A673 (cell line): Measurements from ENCODE around the gene SH3RF3. TPM values are rescaled to one million over a fixed set of nuclear protein-coding genes. Genes with fewer than 3 reads are reported as not detected.
A peak's percentile ranks its signal among the peaks of the same experiment; 100 is the strongest.

Source experiments
- BruUV-seq: library from RNA; stranded (reverse); fragments of 400-500 nt; replicated peaks from 2 replicates; lab custom pipeline; 2021; lab: Mats Ljungman, UMichigan
- CTCF ChIA-PET: fragments of 300-600 bp; sonication (Branson Sonifier 250); formaldehyde crosslinking; loops from one replicate; lab custom pipeline; 2022; ENCODE audit warnings: antibody characterized with exemption; lab: Charles Lee
- POLR2A ChIA-PET: fragments of 300-600 bp; sonication (Branson Sonifier 250); formaldehyde crosslinking; loops from one replicate; lab custom pipeline; 2022; ENCODE audit warnings: antibody characterized with exemption; ENCODE audit not compliant: low non-redundant PET; lab: Charles Lee
- DNase-seq: peaks from one replicate; pipeline ENCODE4 v3.0.0-alpha.2; 2015; ENCODE audit warnings: low spot score
- H3K27ac ChIP-seq: fragments of 200-600 bp; sonication (generic); 2 replicates; pipeline ENCODE4 v1.5.1; 2016; ENCODE audit warnings: mixed run types, low read depth, mild to moderate bottlenecking, mixed read lengths, antibody characterized with exemption, low read length; ENCODE audit not compliant: poor library complexity, severe bottlenecking
- H3K27me3 ChIP-seq: fragments of 200-600 bp; sonication (generic); replicated peaks from 2 replicates; pipeline ENCODE4 v1.6.1; 2017; ENCODE audit warnings: mixed run types, low read depth, mild to moderate bottlenecking, mixed read lengths, antibody characterized with exemption, low read length; ENCODE audit not compliant: insufficient read depth, poor library complexity
- H3K36me3 ChIP-seq: fragments of 200-600 bp; sonication (generic); 2 replicates; pipeline ENCODE4 v1.6.1; 2016; ENCODE audit warnings: mixed run types, mild to moderate bottlenecking, mixed read lengths, antibody characterized with exemption, low read length; ENCODE audit not compliant: insufficient read depth, poor library complexity, severe bottlenecking
- H3K4me1 ChIP-seq: fragments of 200-600 bp; sonication (generic); 2 replicates; pipeline ENCODE4 v1.6.1; 2017; ENCODE audit warnings: mixed run types, mild to moderate bottlenecking, mixed read lengths, antibody characterized with exemption, low read length; ENCODE audit not compliant: insufficient read depth, poor library complexity, severe bottlenecking
- H3K4me3 ChIP-seq: fragments of 200-600 bp; sonication (generic); 2 replicates; pipeline ENCODE4 v1.5.1; 2016; ENCODE audit warnings: low read depth, mixed run types, mild to moderate bottlenecking, mixed read lengths, low read length; ENCODE audit not compliant: poor library complexity, severe bottlenecking
- H3K9me3 ChIP-seq: fragments of 200-600 bp; sonication (generic); 2 replicates; pipeline ENCODE4 v1.6.1; 2016; ENCODE audit warnings: mixed run types, low read depth, mild to moderate bottlenecking, mixed read lengths, antibody characterized with exemption, low read length; ENCODE audit not compliant: poor library complexity, severe bottlenecking
- EZH2 ChIP-seq: fragments of 200-600 bp; sonication (generic); IDR thresholded peaks from 2 replicates; pipeline ENCODE4 v1.6.1; 2017; ENCODE audit warnings: borderline replicate concordance, low read depth, mild to moderate bottlenecking, mixed read lengths, antibody characterized with exemption, low read length; ENCODE audit not compliant: poor library complexity, severe bottlenecking
- intact Hi-C: fragments of 100-400 bp; cut with micrococcal nuclease; formaldehyde crosslinking; loops from one replicate; pipeline ENCODE4 v1.10.0; 2022; ENCODE audit not compliant: unreplicated experiment
- total RNA-seq: library from RNA; stranded (reverse); gene quantifications from 2 replicates; pipeline ENCODE4 v1.2.3, GENCODE V29; 2021
- TF ChIP-seq, protein P1 (sequence below): fragments of 300-800, 200-600 bp; sonication (generic); conservative IDR thresholded peaks from 2 replicates; pipeline ENCODE4 v1.5.1; 2017; ENCODE audit warnings: low read depth, mild to moderate bottlenecking, antibody characterized with exemption, low read length, moderate library complexity, mixed read lengths

SH3RF3 gene
- total RNA-seq, 1 experiment from 2014 or later, result 0.15 TPM

DNA sequence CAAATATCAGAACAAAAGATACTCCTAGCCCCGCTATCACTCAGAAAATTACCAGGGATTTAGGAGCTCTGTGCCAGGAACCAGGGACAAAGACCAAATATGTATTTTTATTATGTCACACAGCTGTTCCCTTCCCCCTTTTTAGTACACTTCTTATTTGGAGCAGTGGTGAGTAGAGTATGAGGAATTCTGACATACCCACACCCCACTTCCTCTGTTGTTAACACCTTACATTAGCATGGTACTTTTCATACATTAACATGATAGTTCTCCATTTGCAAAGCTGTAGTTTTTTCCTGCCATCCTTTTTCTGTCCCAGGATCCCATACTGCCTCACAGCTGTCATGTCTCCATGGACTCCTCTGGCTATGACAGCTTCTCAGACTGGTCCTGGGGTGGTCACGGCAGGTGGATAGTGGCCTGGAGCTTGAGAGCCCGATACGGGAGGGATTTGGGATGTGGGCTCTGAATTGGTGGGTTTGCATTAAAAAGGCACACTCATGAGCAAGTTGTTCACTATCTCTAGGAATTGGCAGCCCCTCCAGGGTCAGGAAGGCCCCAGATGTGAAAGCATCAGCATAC, 100.2 kb downstream of the SH3RF3 start:
- no peak overlapping the region for H3K4me3 ChIP-seq
- H3K27me3 ChIP-seq, result peaks cover 9% of the 10 kb centered on the region
- ChIA-PET POLR2A (no interaction called here), CTCF (no interaction called here)
- intact Hi-C loops, result no loop called here
- no peak for DNase-seq
- BruUV-seq, result no TSS peak
- no peak overlapping the region for H3K27ac ChIP-seq
- no peak for TF ChIP-seq EZH2
- no peaks in the 10 kb centered on the region for H3K36me3 ChIP-seq
- H3K9me3 ChIP-seq, result no peaks in the 10 kb centered on the region
- H3K4me1 ChIP-seq, result no peaks in the 10 kb centered on the region

DNA sequence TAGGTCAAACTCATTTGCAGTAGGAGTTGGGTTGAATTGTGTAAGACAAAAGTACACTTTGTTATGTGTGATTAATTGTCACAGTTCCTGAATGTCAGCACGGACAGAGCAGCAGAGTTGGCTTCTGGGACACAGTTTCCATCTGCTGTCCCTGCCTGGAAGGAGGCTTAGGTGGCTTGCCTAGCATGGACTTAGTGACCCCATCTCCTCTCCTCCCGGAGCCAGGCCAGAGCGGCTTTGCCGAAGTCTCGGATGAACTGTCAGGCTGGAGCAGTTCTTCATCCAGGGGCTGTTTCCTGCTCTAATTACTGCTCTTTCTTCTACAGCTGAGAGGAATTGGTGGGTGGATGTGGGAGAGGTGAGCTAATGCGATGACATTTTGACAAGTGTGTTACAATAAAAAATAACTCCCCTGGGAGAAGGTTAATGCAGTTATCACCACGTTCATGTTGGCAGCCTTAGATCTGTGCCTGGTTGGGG, 102.0 kb downstream of the SH3RF3 start:
- ChIA-PET CTCF (no interaction called here), POLR2A (no interaction called here)
- peaks cover 9% of the 10 kb centered on the region for H3K27me3 ChIP-seq
- H3K4me1 ChIP-seq, result no peaks in the 10 kb centered on the region
- no peak for TF ChIP-seq EZH2
- TF ChIP-seq, protein P1, sequence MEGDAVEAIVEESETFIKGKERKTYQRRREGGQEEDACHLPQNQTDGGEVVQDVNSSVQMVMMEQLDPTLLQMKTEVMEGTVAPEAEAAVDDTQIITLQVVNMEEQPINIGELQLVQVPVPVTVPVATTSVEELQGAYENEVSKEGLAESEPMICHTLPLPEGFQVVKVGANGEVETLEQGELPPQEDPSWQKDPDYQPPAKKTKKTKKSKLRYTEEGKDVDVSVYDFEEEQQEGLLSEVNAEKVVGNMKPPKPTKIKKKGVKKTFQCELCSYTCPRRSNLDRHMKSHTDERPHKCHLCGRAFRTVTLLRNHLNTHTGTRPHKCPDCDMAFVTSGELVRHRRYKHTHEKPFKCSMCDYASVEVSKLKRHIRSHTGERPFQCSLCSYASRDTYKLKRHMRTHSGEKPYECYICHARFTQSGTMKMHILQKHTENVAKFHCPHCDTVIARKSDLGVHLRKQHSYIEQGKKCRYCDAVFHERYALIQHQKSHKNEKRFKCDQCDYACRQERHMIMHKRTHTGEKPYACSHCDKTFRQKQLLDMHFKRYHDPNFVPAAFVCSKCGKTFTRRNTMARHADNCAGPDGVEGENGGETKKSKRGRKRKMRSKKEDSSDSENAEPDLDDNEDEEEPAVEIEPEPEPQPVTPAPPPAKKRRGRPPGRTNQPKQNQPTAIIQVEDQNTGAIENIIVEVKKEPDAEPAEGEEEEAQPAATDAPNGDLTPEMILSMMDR, result no peak
- H3K36me3 ChIP-seq, result no peaks in the 10 kb centered on the region
- BruUV-seq, result no TSS peak
- no peaks in the 10 kb centered on the region for H3K9me3 ChIP-seq
- no peak overlapping the region for H3K4me3 ChIP-seq
- intact Hi-C loops, result no loop called here
- no peak overlapping the region for H3K27ac ChIP-seq
- peak; percentile 8 for DNase-seq

GRCh38 chr2:109231428-109231827, 102.4 kb downstream of the SH3RF3 start:
- Histone ChIP-seq H3K4me1 (no peaks in the 10 kb centered on the region), H3K27ac (no peak overlapping the region), H3K27me3 (peaks cover 9% of the 10 kb centered on the region), H3K9me3 (no peaks in the 10 kb centered on the region), H3K36me3 (no peaks in the 10 kb centered on the region), H3K4me3 (no peak overlapping the region)
- POLR2A ChIA-PET, result no interaction called here
- CTCF ChIA-PET, result no interaction called here
- no peak for DNase-seq
- TF ChIP-seq, protein P1, result no peak
- TF ChIP-seq EZH2, result no peak
- intact Hi-C loops, result no loop called here
- BruUV-seq, result no TSS peak
